CD4-positive, alpha-beta T cell treated with Interleukin-17A for 1 hour (primary cell): ENCODE measurements around the gene NKX1-1.

Source experiments
- DNase-seq: peaks from one replicate; pipeline ENCODE4 v3.0.0-alpha.2; 2020

NKX1-1 gene

DNA sequence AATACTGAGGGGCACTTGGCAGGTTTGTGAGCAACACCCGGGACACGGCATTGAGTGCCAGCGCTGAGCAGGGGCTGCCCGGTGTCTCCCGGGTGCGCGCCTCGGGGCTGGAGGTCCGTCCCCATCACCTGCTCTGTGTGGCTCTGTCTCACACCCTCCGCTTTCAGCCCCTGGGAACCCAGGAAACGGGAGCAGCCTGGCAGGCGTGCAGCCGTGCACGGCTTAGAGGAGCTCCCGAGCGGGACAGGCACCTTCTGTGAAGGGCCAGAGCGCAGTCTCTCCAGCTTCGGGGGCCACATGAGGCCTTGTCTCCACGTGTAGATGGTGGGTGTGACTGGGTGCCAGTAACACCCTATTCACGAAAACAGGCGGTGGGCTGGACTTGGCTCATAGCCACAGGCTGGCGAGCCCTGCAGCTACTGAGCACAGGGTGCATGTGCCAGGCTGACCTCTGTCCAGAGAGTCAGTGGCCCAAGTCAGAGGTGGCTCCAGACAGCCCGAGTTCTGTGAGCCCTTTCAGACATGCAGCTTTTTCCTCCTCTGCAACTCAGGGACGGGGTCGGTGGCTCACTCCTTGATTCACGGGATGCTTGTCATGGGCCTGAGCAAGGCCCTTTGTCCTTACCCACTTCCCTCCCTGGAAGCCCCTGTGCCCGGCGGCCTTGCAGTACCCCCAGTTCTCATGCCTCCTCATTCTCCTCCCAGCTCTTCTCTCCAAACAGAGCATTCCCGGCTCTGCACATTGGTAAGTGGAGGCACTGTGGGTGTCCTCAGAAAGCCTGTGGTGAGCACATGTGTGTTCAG is 35.7 kb downstream of the NKX1-1 start:
- DNase-seq = no peak

GRCh38 chr4:1369479-1370079 is 36.7 kb downstream of the NKX1-1 start:
- DNase-seq = no peak

- DNase-seq = no peak
These were observed 37.2 kb downstream of the NKX1-1 start for GRCh38 chr4:1369091-1369450.

- no peak for DNase-seq
These were observed 37.7 kb downstream of the NKX1-1 start for GRCh38 chr4:1368421-1369090.

DNA sequence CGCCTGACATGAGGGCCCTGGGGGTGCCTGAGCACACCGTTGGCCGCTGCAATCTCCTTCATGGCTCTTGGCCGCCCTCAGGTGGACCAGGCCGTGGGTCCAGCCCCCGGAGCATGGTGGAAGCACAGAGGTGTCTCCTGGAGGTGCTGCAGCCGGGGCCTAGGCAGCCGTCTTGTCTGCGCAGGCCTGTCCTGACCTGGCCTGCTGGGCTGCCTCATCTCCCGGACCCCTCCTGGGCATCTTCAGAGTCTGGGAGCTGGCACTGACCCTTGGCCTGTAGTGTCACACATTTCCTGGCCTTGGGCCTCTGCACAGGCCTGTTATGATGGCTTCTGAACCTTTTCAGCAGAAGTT is 38.3 kb downstream of the NKX1-1 start:
- no peak for DNase-seq

DNA sequence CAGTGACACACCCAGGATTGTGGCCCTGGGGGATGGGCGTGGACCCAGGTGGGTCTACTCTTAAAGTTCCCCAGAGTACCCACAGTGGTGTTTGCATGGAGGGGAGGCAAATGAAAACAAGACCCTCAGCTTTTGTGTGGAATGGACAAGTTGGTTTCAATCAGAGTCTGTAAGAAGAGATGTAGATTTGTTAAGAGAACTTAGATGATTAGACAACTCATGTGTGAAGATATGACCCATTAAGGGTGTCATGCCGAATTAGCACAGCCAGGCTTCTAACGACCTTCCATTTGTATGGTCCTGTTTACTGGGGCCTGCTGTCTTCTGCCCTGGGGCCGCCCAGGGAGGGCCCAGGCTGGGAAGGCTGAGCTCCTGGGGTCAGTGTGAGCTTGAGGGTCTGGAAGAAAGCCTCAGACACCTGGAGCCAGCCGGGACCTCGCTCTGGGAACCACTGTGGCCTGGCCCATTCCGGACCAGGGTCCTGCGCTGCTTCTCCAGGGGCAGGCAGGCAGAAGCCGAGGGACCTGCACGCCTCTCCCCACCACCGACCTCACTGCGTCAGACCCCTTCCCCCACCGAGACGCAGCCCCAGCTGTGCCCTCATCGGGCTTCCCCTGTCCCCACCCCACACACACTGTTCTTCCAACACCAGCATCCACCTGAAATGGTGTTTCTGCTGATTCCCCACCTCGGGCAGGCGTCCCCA is 38.9 kb downstream of the NKX1-1 start:
- no peak for DNase-seq

- DNase-seq = no peak
These were observed 39.6 kb downstream of the NKX1-1 start for GRCh38 chr4:1366371-1367229.

GRCh38 chr4:1365271-1366178 is 40.7 kb downstream of the NKX1-1 start:
- no peak for DNase-seq

DNA sequence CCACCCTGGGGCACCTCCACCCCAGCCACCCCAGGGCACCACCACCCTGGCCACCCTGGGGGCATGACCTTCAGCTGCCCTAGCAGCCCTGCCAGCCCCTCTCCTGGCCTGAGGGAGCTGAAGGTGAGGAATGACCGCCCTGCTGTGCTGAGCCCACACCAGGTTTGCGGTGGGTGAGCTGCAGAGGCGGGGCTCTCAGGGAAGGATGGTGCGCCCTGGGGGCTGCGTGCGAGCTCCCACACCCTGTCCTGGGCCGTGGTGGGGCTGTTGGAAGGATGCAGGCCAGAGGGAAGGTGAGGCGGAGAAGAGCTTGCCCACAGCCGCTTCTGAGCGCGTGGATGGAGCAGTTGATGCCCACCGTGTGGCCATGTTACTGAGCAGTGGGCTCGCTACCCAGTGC is 41.5 kb downstream of the NKX1-1 start:
- DNase-seq = no peak

DNA sequence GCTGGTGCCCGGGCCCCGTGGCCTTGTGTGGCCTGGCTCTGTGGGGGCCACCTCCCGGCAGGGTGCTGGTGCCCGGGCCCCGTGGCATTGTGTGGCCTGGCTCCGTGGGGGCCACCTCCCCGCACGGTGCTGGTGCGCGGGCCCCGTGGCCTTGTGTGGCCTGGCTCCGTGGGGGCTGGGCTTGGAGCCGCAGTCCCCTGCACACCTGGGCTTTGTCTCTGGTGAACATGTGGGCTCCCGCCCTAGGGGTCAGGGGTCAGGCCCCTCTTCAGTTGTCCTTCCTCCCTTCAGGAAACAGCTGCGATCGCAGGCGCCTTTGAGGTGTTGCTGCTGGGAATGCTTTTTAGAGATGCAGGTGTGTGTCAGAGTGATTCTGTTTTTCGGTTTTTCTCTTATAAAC is 42.0 kb downstream of the NKX1-1 start:
- no peak for DNase-seq

DNA sequence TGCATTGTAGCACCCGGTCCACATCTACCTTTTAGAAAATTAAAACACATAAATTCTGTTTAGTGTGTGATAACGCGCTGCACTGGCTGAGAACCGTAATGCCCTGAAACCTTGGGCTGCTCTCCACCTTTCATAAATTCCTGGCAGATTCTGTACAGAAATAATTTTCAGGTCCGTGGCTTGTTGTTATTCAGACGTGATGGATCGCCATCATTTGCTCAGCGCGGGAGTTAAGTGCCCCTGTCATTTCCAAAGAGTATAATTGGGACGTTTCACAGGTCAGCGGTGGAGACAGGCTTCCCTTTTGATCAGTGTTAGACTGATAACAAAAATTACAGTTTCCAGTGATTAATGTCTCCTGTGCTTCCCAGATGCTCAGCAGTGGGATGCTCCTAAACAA is 42.7 kb downstream of the NKX1-1 start:
- no peak for DNase-seq

DNA sequence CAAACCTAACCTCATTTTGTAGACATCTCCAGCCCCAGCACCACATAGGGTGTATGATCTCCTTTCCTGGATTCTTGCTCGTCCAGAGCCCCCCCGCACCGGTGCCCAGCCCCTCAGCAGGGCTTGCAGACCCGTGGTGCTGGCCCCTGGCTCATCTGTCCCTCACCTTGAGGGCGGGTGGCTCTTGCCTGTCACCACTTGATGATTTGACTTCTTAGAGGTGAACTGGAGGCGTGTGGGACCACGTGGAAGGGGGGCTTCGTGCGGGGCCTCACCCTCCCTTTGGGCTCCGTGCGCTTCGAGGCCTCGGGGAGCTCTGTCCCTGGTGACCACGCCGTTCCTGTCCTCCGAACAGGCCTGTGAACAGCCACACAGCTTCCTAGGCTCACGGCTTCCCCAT is 43.7 kb downstream of the NKX1-1 start:
- DNase-seq = no peak

- no peak for DNase-seq
These were observed 44.2 kb downstream of the NKX1-1 start for GRCh38 chr4:1362046-1362445.

GRCh38 chr4:1361431-1361830 is 44.8 kb downstream of the NKX1-1 start:
- no peak for DNase-seq

- DNase-seq = no peak
These were observed 45.6 kb downstream of the NKX1-1 start for GRCh38 chr4:1360423-1361283.

DNA sequence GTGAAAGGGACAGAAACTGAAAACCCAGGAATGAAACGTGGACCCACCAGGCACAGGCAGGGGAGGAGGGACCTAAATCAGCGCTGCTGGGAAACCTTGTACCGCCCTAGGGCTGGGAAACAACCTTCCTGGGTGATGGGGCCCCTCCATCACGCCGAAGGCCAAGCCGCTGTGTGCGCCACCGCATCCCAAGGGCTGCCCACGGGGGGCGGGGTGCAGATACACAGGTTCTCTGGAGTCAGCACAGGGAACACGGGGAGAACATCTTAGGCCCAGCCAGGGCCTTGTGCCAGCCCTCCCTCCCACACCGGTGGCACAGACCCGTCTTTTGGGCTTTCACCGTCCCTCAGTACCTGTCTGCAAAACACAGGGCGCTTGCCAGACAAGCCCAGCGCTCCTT is 46.3 kb downstream of the NKX1-1 start:
- DNase-seq = no peak

- DNase-seq = no peak
These were observed 47.1 kb downstream of the NKX1-1 start for GRCh38 chr4:1359144-1359501.

DNA sequence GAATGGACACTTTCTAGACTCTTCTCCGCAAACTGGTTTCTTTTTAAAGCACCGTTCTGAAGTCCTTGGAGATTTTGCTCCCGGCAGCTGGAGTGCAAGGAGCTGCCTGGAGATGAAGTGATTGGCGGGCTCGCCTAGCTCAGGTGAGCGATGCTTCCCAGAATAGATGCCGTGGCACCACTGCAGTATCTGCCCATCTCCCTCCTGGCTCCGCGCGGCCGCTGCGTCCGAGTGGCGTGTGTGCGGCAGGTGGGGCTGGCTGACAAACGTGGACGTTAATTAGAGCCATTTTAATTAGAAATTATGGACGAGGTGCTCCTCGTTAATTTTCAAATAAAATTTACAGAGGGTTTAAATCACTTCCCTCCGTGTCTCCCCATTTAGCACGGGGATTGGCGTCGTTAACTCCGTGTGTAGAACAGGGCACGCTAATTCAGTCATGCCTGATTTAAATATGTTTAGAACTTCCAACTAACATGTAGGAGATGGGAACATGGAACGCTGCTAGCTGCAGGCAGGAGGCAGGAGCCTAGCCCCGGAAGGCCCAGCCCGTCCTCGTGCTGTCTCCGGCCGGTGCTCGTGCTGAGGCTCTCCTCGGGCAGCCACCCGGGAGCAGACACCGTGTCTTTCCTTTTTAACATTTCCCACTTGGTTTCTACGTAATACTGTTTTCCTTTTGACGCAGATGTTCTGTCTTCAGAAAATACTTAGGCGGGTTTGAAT is 47.7 kb downstream of the NKX1-1 start:
- no peak for DNase-seq

DNA sequence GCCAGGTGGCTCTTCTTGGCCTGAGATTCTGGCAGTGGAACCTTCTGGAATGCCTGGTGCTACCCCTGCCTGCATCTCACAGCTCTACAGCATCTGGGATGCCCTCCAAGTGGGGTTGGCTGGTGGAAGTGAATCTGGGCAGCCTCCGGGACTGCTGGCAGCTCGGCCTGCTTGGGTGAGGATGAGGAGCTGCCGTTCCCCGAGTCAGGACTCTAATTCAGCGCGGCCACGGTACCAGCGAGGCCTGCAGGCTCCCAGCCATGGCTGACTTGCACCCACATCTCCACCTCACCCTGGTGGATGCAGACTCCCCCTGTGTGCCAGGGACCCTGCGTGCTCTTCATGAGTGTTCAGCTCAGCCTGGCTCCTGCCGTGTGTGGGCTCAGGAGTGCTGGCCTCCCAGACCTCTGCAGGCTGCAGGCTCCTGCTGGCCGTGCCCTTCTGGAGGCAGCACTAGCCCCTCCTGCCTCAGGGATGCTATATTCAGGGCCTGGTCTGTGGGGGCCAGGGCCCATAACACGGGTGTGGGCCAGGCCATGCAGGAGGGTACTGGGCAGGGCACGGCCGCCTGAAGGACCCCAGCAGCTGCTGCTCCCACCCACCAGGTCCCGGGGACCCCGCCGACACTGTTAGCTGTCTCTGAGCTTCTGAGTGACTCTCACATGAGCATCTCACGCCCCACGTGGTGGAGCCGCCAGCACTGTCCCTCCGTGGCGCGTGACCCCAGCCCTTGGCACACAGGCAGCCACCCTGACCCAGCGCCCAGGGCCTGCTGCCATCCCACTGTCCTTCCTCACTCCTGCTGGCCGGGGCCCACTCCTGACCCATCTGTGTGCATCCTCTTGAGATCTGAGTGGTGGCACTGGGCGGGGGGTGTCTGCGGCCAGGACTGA is 48.6 kb downstream of the NKX1-1 start:
- DNase-seq = no peak
